ENCODE results near the gene WDR76.

DNA sequence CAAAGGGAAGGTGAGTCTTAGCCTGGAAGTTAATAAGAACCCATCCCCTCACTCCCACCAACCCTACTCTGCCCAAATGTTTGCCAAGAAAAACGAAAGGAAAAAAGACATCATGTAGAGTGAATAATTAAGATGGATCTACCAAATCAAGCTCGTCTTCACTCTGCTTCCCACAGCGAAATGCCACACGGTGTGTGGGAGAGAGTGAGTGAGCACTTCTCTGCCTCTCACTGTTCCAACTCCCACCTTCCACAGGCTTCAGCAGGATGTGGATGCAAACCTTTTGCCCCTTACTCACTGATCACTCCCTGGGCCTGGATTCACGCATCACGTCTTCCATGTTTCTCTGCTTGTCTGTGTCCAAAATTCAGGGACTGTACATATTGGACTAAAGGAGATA is 85.4 kb downstream of the WDR76 start:
- TF ChIP-seq, protein P1, sequence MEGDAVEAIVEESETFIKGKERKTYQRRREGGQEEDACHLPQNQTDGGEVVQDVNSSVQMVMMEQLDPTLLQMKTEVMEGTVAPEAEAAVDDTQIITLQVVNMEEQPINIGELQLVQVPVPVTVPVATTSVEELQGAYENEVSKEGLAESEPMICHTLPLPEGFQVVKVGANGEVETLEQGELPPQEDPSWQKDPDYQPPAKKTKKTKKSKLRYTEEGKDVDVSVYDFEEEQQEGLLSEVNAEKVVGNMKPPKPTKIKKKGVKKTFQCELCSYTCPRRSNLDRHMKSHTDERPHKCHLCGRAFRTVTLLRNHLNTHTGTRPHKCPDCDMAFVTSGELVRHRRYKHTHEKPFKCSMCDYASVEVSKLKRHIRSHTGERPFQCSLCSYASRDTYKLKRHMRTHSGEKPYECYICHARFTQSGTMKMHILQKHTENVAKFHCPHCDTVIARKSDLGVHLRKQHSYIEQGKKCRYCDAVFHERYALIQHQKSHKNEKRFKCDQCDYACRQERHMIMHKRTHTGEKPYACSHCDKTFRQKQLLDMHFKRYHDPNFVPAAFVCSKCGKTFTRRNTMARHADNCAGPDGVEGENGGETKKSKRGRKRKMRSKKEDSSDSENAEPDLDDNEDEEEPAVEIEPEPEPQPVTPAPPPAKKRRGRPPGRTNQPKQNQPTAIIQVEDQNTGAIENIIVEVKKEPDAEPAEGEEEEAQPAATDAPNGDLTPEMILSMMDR (IDR thresholded peaks at IDR 0.05; ENCODE audit: low read length), result no peak
- no peak for TF ChIP-seq EZH2 (IDR thresholded peaks at IDR 0.05; ENCODE audit: borderline replicate concordance, low read length)
